Neural cell (in vitro differentiated cells): ENCODE measurements around the gene SCLY. TPM values are rescaled to one million over a fixed set of nuclear protein-coding genes. Genes with fewer than 3 reads are reported as not detected.

Source experiments
- H2AFZ ChIP-seq: fragments of 200-600, 300-800 bp; sonication (generic), shearing (Covaris generic); 2 replicates; pipeline ENCODE4 v1.6.0; 2014; ENCODE audit warnings: low read depth, mild to moderate bottlenecking, antibody characterized with exemption, low read length, moderate library complexity
- H3F3A ChIP-seq: fragments of 200-600 bp; shearing (Covaris generic); 2 replicates; pipeline ENCODE4 v1.6.1; 2016; ENCODE audit warnings: mild to moderate bottlenecking, moderate library complexity, mixed read lengths, antibody characterized with exemption, low read length; ENCODE audit not compliant: insufficient read depth, poor library complexity, severe bottlenecking
- H3K27ac ChIP-seq: fragments of 200-600, 300-800 bp; sonication (generic), shearing (Covaris generic); 2 replicates; pipeline ENCODE4 v1.5.1; 2014; ENCODE audit warnings: mild to moderate bottlenecking, low read length, moderate library complexity
- H3K27me3 ChIP-seq: fragments of 300-800, 200-600 bp; sonication (generic), shearing (Covaris generic); 2 replicates; pipeline ENCODE4 v1.6.0; 2014; ENCODE audit warnings: mild to moderate bottlenecking, low read depth, low read length, moderate library complexity; ENCODE audit not compliant: insufficient read depth
- H3K36me3 ChIP-seq: fragments of 300-800, 200-600 bp; sonication (generic), shearing (Covaris generic); 2 replicates; pipeline ENCODE4 v1.5.1; 2014; ENCODE audit warnings: mild to moderate bottlenecking, antibody characterized with exemption, low read length, moderate library complexity; ENCODE audit not compliant: insufficient read depth
- H3K4me2 ChIP-seq: fragments of 300-800, 200-600 bp; sonication (generic), shearing (Covaris generic); 2 replicates; pipeline ENCODE4 v1.6.0; 2014; ENCODE audit warnings: mild to moderate bottlenecking, low read length
- H3K4me3 ChIP-seq: fragments of 300-800, 200-600 bp; sonication (generic), shearing (Covaris generic); 2 replicates; pipeline ENCODE4 v1.5.1; 2014; ENCODE audit warnings: mild to moderate bottlenecking, low read length, moderate library complexity
- H3K79me2 ChIP-seq: fragments of 200-600 bp; shearing (Covaris generic); replicated peaks from 2 replicates; pipeline ENCODE4 v1.6.0; 2014; ENCODE audit warnings: mild to moderate bottlenecking, low read length, moderate library complexity; ENCODE audit not compliant: insufficient read depth
- H3K9ac ChIP-seq: fragments of 300-800, 200-600 bp; sonication (generic), shearing (Covaris generic); 2 replicates; pipeline ENCODE4 v1.6.1; 2016; ENCODE audit warnings: mild to moderate bottlenecking, low read length, mixed read lengths
- H3K9me2 ChIP-seq: fragments of 200-600 bp; shearing (Covaris generic); 2 replicates; pipeline ENCODE4 v1.6.1; 2016; ENCODE audit warnings: mild to moderate bottlenecking, low read length, mixed read lengths; ENCODE audit not compliant: insufficient read depth
- H3K9me3 ChIP-seq: fragments of 200-600, 300-800 bp; sonication (generic), shearing (Covaris generic); 2 replicates; pipeline ENCODE4 v1.6.1; 2016; ENCODE audit warnings: mild to moderate bottlenecking, mixed run types, low read length, moderate library complexity, mixed read lengths
- H4K20me1 ChIP-seq: fragments of 200-600 bp; shearing (Covaris generic); 2 replicates; pipeline ENCODE4 v1.6.1; 2016; ENCODE audit warnings: mild to moderate bottlenecking, mixed run types; ENCODE audit not compliant: insufficient read depth
- CTCF ChIP-seq: fragments of 450-650 bp; IDR thresholded peaks from 2 replicates; pipeline ENCODE4 v1.5.1; 2014; ENCODE audit warnings: antibody characterized with exemption, mild to moderate bottlenecking, moderate library complexity; ENCODE audit not compliant: poor library complexity, severe bottlenecking
- EP300 ChIP-seq: fragments of 450-650 bp; conservative IDR thresholded peaks from 2 replicates; pipeline ENCODE4 v1.6.1; 2014; ENCODE audit warnings: antibody characterized with exemption, mild to moderate bottlenecking, moderate library complexity; ENCODE audit not compliant: poor library complexity, severe bottlenecking
- EZH2 ChIP-seq: fragments of 200-600, 300-800 bp; shearing (Covaris generic), sonication (generic); IDR thresholded peaks from 2 replicates; pipeline ENCODE4 v1.6.1; 2014; ENCODE audit warnings: antibody characterized with exemption, low read length, borderline replicate concordance, mild to moderate bottlenecking; ENCODE audit not compliant: insufficient read depth, poor library complexity, severe bottlenecking
- MXI1 ChIP-seq: fragments of 450-650 bp; conservative IDR thresholded peaks from 2 replicates; pipeline ENCODE4 v1.6.1; 2014; ENCODE audit warnings: antibody characterized with exemption, mild to moderate bottlenecking; ENCODE audit not compliant: poor library complexity, severe bottlenecking
- POLR2AphosphoS5 ChIP-seq: IDR thresholded peaks from 2 replicates; pipeline ENCODE4 v1.6.1; 2012
- RAD21 ChIP-seq: fragments of 450-650 bp; conservative IDR thresholded peaks from 2 replicates; pipeline ENCODE4 v1.6.1; 2014; ENCODE audit warnings: antibody characterized with exemption, mild to moderate bottlenecking, moderate library complexity
- REST ChIP-seq: IDR thresholded peaks from 2 replicates; pipeline ENCODE4 v1.6.1; 2012; ENCODE audit warnings: borderline replicate concordance
- SMC3 ChIP-seq: fragments of 450-650 bp; conservative IDR thresholded peaks from 2 replicates; pipeline ENCODE4 v1.6.1; 2014; ENCODE audit warnings: antibody characterized with exemption, mild to moderate bottlenecking, moderate library complexity; ENCODE audit not compliant: poor library complexity
- TAF1 ChIP-seq: IDR thresholded peaks from 2 replicates; pipeline ENCODE4 v1.6.1; 2012; ENCODE audit warnings: low read depth
- polyA plus RNA-seq: library from polyadenylated mRNA; depleted of rRNA; stranded (reverse); fragments of >200 nt; gene quantifications from 2 replicates; pipeline ENCODE4 v1.2.3, GENCODE V29; 2014

Gene SCLY
- polyA plus RNA-seq, 1 donor from 2014 or later, result 15.9 TPM

GRCh38 chr2:238101891-238102841, 41.4 kb downstream of the SCLY start:
- H3K9me2 ChIP-seq, result no peaks in the 10 kb centered on the region

GRCh38 chr2:238102865-238103264, 42.1 kb downstream of the SCLY start:
- Histone ChIP-seq H3K27ac (no peak overlapping the region), H3F3A (no peaks in the 10 kb centered on the region)
- no peak for TF ChIP-seq POLR2AphosphoS5
- TF ChIP-seq CTCF, result no peak
- no peak for TF ChIP-seq EZH2
- no peak for TF ChIP-seq RAD21
- TF ChIP-seq REST, result no peak

More at GRCh38 chr2:238101891-238102841, 41.4 kb downstream of the SCLY start:
- H3K4me3 ChIP-seq, result no peak overlapping the region
- H3K36me3 ChIP-seq, result no peaks in the 10 kb centered on the region
- no peaks in the 10 kb centered on the region for H3F3A ChIP-seq
- H3K9me3 ChIP-seq, result no peaks in the 10 kb centered on the region
- no peak overlapping the region for H2AFZ ChIP-seq
- TF ChIP-seq CTCF (no peak), TAF1 (no peak), SMC3 (no peak), RAD21 (no peak), MXI1 (no peak), REST (no peak), EP300 (no peak), POLR2AphosphoS5 (no peak)
- no peak overlapping the region for H3K27ac ChIP-seq
- H3K79me2 ChIP-seq, result no peaks in the 10 kb centered on the region
- no peaks in the 10 kb centered on the region for H3K27me3 ChIP-seq
- H4K20me1 ChIP-seq, result no peaks in the 10 kb centered on the region
- no peak overlapping the region for H3K9ac ChIP-seq
- no peak overlapping the region for H3K4me2 ChIP-seq

More at GRCh38 chr2:238102865-238103264, 42.1 kb downstream of the SCLY start:
- no peaks in the 10 kb centered on the region for H4K20me1 ChIP-seq
- H3K27me3 ChIP-seq, result no peaks in the 10 kb centered on the region
- no peak overlapping the region for H3K9ac ChIP-seq
- no peaks in the 10 kb centered on the region for H3K36me3 ChIP-seq
- H3K79me2 ChIP-seq, result no peaks in the 10 kb centered on the region
- no peaks in the 10 kb centered on the region for H3K9me2 ChIP-seq
- no peak overlapping the region for H3K4me3 ChIP-seq
- no peak overlapping the region for H3K4me2 ChIP-seq
- no peaks in the 10 kb centered on the region for H3K9me3 ChIP-seq
- H2AFZ ChIP-seq, result no peak overlapping the region
